CD4-positive, alpha-beta T cell (primary cell): ENCODE data around the gene NANS. TPM values are rescaled to one million over a fixed set of nuclear protein-coding genes. Genes with fewer than 3 reads are reported as not detected.

Experiments used
- ATAC-seq: fragments of 200-7000 bp; cut with Tn5 transposase; one replicate; pipeline ENCODE4 v1.10.0; 2022; ENCODE audit warnings: mild to moderate bottlenecking; ENCODE audit not compliant: poor library complexity
- CTCF ChIA-PET: fragments of 350-600 bp; sonication (Branson Sonifier 250); formaldehyde crosslinking; loops from one replicate; lab custom pipeline; 2021; ENCODE audit warnings: antibody characterized with exemption, inconsistent platforms; lab: Charles Lee
- POLR2A ChIA-PET: fragments of 350-600 bp; sonication (Branson Sonifier 250); formaldehyde crosslinking; loops from one replicate; lab custom pipeline; 2021; ENCODE audit warnings: antibody characterized with exemption, inconsistent platforms; lab: Charles Lee
- DNase-seq, 14 experiments: peaks; one replicate each; pipeline ENCODE4 v3.0.0-alpha.2; 2013 to 2020; ENCODE audit warnings: mixed read lengths in 2 of 14
- H3K27ac ChIP-seq, 2 donors: one replicate each; pipeline versions ENCODE4 v1.5.1 to v1.7.0; 2013; ENCODE audit warnings: low read length in 2 of 2, low read depth in 1 of 2, mild to moderate bottlenecking in 1 of 2
- H3K27me3 ChIP-seq, 2 experiments: 1 replicate in 1 of 2; 2 replicates in 1 of 2; pipeline versions ENCODE4 v1.6.1 to v1.7.0; 2013; ENCODE audit warnings: low read length in 2 of 2, control low read depth in 1 of 2, mild to moderate bottlenecking in 1 of 2, moderate library complexity in 1 of 2; ENCODE audit not compliant: insufficient read depth in 2 of 2, control insufficient read depth in 1 of 2
- H3K36me3 ChIP-seq: one replicate; pipeline ENCODE4 v1.6.1; 2013; ENCODE audit warnings: low read length, control low read depth; ENCODE audit not compliant: insufficient read depth
- H3K4me1 ChIP-seq: one replicate; pipeline ENCODE4 v1.6.1; 2013; ENCODE audit warnings: low read length, control low read depth; ENCODE audit not compliant: insufficient read depth
- H3K4me3 ChIP-seq: one replicate; pipeline ENCODE4 v1.5.1; 2013; ENCODE audit warnings: mild to moderate bottlenecking, low read length, moderate library complexity
- H3K9me3 ChIP-seq, 2 experiments: 1 replicate in 1 of 2; 2 replicates in 1 of 2; pipeline versions ENCODE4 v1.6.1 to v1.7.0; 2013; ENCODE audit warnings: low read length in 2 of 2, mild to moderate bottlenecking in 2 of 2, control low read depth in 1 of 2, moderate library complexity in 1 of 2; ENCODE audit not compliant: control insufficient read depth in 1 of 2, insufficient read depth in 1 of 2
- H3K27ac Mint-ChIP-seq: one replicate; pipeline ENCODE4 v1.8.0; 2020; ENCODE audit warnings: mixed read lengths
- H3K27me3 Mint-ChIP-seq: one replicate; pipeline ENCODE4 v1.8.0; 2021; ENCODE audit warnings: mixed read lengths
- H3K36me3 Mint-ChIP-seq: one replicate; pipeline ENCODE4 v1.8.0; 2021; ENCODE audit warnings: low read depth, mixed read lengths
- H3K4me1 Mint-ChIP-seq: one replicate; pipeline ENCODE4 v1.8.0; 2021; ENCODE audit warnings: low read depth, mixed read lengths
- H3K4me3 Mint-ChIP-seq: one replicate; pipeline ENCODE4 v1.8.0; 2020; ENCODE audit warnings: mild to moderate bottlenecking, mixed read lengths
- H3K9me3 Mint-ChIP-seq: one replicate; pipeline ENCODE4 v1.8.0; 2020; ENCODE audit warnings: mixed read lengths
- intact Hi-C, 2 experiments: fragments of 100-400 bp; cut with DNase I in 1 of 2; cut with micrococcal nuclease in 1 of 2; formaldehyde crosslinking; loops; one replicate each; pipeline versions ENCODE4 v1.15.1 to v1.9.0; 2023 to 2025; cut with DNase I, micrococcal nuclease
- total RNA-seq, 174 experiments: library from RNA in 2 of 174; stranded (reverse) in 2 of 174; gene quantifications; one replicate each; pipeline ENCODE4 v1.2.3 and lab custom pipeline; 2021 to 2026
- TF ChIP-seq, protein P1 (sequence below): fragments of 200-600 bp; IDR thresholded peaks from one replicate; pipeline ENCODE4 v1.8.0; 2022; ENCODE audit warnings: antibody characterized with exemption, mild to moderate bottlenecking

NANS gene
- total RNA-seq, 2 experiments from 2014 or later, result 70.5 to 74.0 TPM

DNA sequence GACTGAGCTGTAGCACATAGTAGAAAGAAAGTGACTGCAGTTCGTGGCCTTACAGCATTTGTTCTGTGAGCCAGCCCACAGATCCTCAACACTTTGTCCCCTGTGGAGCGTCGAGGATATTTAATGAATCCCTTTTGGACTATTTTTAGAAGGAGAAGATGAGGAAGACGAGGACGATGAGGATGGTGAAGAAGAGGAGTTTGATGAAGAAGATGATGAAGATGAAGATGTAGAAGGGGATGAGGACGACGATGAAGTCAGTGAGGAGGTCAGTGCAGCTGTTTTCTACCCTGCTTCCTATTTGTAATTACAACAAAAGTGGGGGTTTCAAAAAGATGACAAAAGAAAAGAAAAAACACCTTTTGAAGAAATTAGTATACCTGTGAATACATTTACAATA is 45.4 kb upstream of the NANS start:
- ATAC-seq, result no peak
- Mint-ChIP-seq H3K36me3 (peaks cover 94% of the 10 kb centered on the region), H3K9me3 (no peaks in the 10 kb centered on the region), H3K27me3 (no peaks in the 10 kb centered on the region), H3K4me1 (peaks cover 37% of the 10 kb centered on the region), H3K4me3 (no peak overlapping the region), H3K27ac (no peak overlapping the region)
- Histone ChIP-seq H3K4me3 (no peak overlapping the region), H3K9me3 (no peaks in the 10 kb centered on the region), H3K36me3 (peaks cover 97% of the 10 kb centered on the region), H3K27me3 (no peaks in the 10 kb centered on the region), H3K27ac (no peak overlapping the region), H3K4me1 (no peaks in the 10 kb centered on the region)
- ChIA-PET POLR2A (interaction anchor here (0.8 to 0.9 kb wide), 2 partner anchors 17 to 89 kb away, joined by 3 to 4 read pairs; partner anchors contain the start of gene TRMO), CTCF (interaction anchor here (0.6 to 1.0 kb wide), 2 partner anchors 89 to 246 kb away, joined by 3 to 4 read pairs; partner anchors contain the start of gene TRMO)
- TF ChIP-seq, protein P1, sequence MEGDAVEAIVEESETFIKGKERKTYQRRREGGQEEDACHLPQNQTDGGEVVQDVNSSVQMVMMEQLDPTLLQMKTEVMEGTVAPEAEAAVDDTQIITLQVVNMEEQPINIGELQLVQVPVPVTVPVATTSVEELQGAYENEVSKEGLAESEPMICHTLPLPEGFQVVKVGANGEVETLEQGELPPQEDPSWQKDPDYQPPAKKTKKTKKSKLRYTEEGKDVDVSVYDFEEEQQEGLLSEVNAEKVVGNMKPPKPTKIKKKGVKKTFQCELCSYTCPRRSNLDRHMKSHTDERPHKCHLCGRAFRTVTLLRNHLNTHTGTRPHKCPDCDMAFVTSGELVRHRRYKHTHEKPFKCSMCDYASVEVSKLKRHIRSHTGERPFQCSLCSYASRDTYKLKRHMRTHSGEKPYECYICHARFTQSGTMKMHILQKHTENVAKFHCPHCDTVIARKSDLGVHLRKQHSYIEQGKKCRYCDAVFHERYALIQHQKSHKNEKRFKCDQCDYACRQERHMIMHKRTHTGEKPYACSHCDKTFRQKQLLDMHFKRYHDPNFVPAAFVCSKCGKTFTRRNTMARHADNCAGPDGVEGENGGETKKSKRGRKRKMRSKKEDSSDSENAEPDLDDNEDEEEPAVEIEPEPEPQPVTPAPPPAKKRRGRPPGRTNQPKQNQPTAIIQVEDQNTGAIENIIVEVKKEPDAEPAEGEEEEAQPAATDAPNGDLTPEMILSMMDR, result no peak
- intact Hi-C loops, result no loop called here
- DNase-seq, result no peak

DNA sequence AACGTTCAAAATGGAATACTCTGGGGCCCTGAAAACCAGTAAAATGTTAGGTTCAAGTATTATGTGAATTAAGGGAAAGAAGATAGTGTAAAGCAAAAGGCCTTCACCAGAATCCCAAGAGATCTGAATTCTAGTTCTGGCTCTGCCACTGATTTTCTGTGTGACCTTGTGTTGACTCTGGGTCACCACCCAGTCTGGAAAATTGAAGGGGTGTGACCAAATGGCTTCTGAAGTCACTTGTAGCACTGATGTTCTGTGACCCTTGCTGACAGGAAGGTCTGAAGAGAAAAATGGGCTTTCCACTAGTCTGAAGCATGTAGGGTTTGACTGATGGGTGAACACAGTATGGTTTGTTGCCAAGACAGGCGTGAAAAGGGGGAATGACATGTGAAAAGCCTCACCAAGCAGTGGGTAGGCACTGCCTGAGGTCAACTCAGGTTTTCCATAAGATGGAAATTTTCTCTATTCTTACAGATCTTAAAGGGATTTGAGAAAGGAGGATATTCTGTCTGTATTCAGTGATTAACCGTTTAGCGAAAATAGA is 40.3 kb upstream of the NANS start:
- H3K36me3 ChIP-seq, result peaks cover 79% of the 10 kb centered on the region
- peaks cover 4% of the 10 kb centered on the region for H3K4me1 Mint-ChIP-seq
- TF ChIP-seq, protein P1, result no peak
- intact Hi-C loops, result no loop called here
- no peaks in the 10 kb centered on the region for H3K9me3 Mint-ChIP-seq
- ChIA-PET CTCF (no interaction called here), POLR2A (interaction anchor here (0.7 to 2.4 kb wide), 2 partner anchors 94 to 162 kb away, joined by 3 to 7 read pairs; partner anchors contain the start of gene TRMO)
- ATAC-seq (no peak), DNase-seq (no peak)
- no peak overlapping the region for H3K4me3 ChIP-seq
- no peak overlapping the region for H3K27ac Mint-ChIP-seq
- no peaks in the 10 kb centered on the region for H3K9me3 ChIP-seq
- H3K27me3 ChIP-seq, result no peaks in the 10 kb centered on the region
- H3K4me3 Mint-ChIP-seq, result no peak overlapping the region
- H3K4me1 ChIP-seq, result no peaks in the 10 kb centered on the region
- no peak overlapping the region for H3K27ac ChIP-seq
- H3K27me3 Mint-ChIP-seq, result no peaks in the 10 kb centered on the region
- peaks cover 79% of the 10 kb centered on the region for H3K36me3 Mint-ChIP-seq

DNA sequence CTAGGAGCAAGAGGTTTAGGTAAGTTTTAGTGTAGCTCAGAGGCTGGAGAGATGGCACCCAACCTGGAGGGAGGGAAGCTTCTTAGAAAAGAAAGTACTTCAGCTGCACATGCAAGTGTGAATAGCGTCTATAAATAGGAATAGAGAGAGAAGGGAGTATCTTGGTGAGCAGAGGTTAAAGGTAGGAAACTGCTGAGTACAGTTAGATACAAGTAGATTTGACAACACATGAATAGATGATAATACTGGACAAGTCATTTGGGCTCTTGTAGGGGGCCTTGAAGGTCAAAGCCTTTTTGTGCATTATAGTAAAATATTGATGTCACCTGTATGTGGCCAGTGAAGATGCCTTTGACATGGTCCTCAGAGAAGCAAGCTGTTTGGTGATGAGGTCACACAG is 39.2 kb upstream of the NANS start:
- H3K4me1 Mint-ChIP-seq, result no peaks in the 10 kb centered on the region
- Histone ChIP-seq H3K27me3 (no peaks in the 10 kb centered on the region), H3K4me1 (no peaks in the 10 kb centered on the region), H3K36me3 (peaks cover 68% of the 10 kb centered on the region), H3K27ac (no peak overlapping the region), H3K4me3 (no peak overlapping the region), H3K9me3 (no peaks in the 10 kb centered on the region)
- no peak overlapping the region for H3K27ac Mint-ChIP-seq
- TF ChIP-seq, protein P1, result no peak
- no peaks in the 10 kb centered on the region for H3K27me3 Mint-ChIP-seq
- CTCF ChIA-PET, result no interaction called here
- DNase-seq (no peak), ATAC-seq (no peak)
- no peaks in the 10 kb centered on the region for H3K9me3 Mint-ChIP-seq
- POLR2A ChIA-PET, result interaction anchor here (0.8 to 2.4 kb wide), 3 partner anchors 35 to 95 kb away, joined by 3 to 7 read pairs (median 4); partner anchors contain the start of genes ANP32B and TRMO
- no peak overlapping the region for H3K4me3 Mint-ChIP-seq
- peaks cover 68% of the 10 kb centered on the region for H3K36me3 Mint-ChIP-seq
- intact Hi-C loops, result no loop called here
